ENCODE data around the gene TREML4. TPM values are rescaled to one million over a fixed set of nuclear protein-coding genes. Genes with fewer than 3 reads are reported as not detected.

Gene TREML4
- polyA plus RNA-seq, 1 experiment: not detected

DNA sequence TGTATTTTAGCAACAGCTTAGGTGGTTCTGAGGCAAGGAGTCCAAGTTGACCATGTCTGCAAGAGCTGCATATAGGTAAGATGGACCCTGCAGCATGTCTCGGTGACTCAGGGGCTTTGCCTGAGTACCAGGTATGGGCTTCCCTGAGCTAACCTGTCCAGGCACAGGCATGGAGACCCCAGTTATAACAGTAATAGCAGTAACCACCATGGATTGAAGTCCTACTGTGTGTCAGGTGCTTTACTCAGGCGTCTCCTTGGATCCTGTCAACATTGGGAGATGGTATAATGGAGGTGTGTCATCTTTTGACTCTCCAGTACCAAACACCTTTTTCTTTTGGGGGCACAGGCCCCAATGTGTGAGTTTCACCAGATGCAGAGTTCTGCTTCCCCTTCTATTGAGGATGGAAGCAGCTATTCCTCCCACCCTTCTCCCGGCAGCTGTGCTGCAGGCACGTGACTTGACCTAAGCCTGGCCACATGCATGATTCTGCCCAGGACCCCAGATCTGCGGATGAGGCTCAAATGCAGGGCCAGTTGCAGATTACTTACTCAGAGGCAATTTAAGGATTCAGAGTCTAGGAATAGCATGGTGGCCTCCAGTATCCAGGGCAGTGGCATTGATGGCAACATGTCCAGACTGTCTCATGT, 44.6 kb downstream of the TREML4 start:
- POLR2A ChIA-PET: no interaction called here
- no peak overlapping the region for H3K27ac ChIP-seq (ENCODE audit: low read depth, low read length)
- H3K27me3 ChIP-seq (ENCODE audit: control insufficient read depth, insufficient read depth, low read length): peaks cover 8% of the 10 kb centered on the region
- no peak for DNase-seq (ENCODE audit: low read depth, low spot score)
- H3K4me3 ChIP-seq (ENCODE audit: low read depth, low read length): no peak overlapping the region
- CTCF ChIA-PET: no interaction called here
- TF ChIP-seq, protein P1, sequence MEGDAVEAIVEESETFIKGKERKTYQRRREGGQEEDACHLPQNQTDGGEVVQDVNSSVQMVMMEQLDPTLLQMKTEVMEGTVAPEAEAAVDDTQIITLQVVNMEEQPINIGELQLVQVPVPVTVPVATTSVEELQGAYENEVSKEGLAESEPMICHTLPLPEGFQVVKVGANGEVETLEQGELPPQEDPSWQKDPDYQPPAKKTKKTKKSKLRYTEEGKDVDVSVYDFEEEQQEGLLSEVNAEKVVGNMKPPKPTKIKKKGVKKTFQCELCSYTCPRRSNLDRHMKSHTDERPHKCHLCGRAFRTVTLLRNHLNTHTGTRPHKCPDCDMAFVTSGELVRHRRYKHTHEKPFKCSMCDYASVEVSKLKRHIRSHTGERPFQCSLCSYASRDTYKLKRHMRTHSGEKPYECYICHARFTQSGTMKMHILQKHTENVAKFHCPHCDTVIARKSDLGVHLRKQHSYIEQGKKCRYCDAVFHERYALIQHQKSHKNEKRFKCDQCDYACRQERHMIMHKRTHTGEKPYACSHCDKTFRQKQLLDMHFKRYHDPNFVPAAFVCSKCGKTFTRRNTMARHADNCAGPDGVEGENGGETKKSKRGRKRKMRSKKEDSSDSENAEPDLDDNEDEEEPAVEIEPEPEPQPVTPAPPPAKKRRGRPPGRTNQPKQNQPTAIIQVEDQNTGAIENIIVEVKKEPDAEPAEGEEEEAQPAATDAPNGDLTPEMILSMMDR (IDR thresholded peaks at IDR 0.05; ENCODE audit: low read depth, low read length): no peak
- no peaks in the 10 kb centered on the region for H3K9me3 ChIP-seq (ENCODE audit: control insufficient read depth, insufficient read depth, low read length)

DNA sequence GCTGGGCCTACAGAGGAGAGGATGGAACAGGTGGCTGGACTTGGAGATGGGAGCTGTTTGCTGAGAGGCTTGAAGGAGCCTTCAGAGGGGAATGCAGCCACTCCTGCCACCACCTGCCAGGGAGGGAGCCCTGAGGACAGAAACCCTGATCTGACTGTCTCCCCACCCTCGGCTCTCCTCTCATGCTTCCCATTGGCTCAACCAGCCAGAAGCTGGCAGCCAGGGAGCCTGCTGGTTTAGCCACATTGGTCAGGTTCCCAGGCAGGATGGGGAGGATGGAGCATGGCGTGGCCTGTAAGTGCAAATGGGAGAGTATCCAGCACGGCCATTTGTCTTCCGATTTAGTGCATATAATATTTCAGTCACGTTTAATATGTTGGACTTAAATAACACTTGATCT, 45.6 kb downstream of the TREML4 start:
- POLR2A ChIA-PET: no interaction called here
- Histone ChIP-seq H3K9me3 (ENCODE audit: control insufficient read depth, insufficient read depth, low read length) (no peaks in the 10 kb centered on the region), H3K4me3 (ENCODE audit: low read depth, low read length) (no peak overlapping the region), H3K27ac (ENCODE audit: low read depth, low read length) (no peak overlapping the region), H3K27me3 (ENCODE audit: control insufficient read depth, insufficient read depth, low read length) (peaks cover 8% of the 10 kb centered on the region)
- CTCF ChIA-PET: no interaction called here
- no peak for DNase-seq (ENCODE audit: low read depth, low spot score)
- TF ChIP-seq, protein P1 (IDR thresholded peaks at IDR 0.05; ENCODE audit: low read depth, low read length): no peak

DNA sequence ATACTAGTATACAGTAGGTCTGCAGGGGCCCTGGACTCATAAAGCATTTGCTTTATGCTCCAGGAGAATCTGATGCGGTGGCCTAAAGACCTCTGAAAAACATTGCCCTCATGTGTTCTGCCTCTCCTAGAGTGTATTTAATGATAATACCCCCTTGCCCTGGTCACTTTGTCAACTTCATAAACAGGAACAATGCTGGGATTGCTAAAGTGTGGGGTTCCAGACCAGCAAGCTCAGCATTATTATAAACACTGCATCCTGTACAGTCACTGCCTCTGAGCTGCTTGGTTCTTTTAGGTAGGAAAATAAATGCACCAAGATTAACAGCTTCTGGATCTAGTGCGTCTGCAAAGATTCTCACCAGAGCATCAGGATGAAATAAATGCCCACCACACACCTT, 46.1 kb downstream of the TREML4 start:
- TF ChIP-seq, protein P1 (IDR thresholded peaks at IDR 0.05; ENCODE audit: low read depth, low read length): no peak
- Histone ChIP-seq H3K27me3 (ENCODE audit: control insufficient read depth, insufficient read depth, low read length) (peaks cover 8% of the 10 kb centered on the region), H3K27ac (ENCODE audit: low read depth, low read length) (no peak overlapping the region), H3K4me3 (ENCODE audit: low read depth, low read length) (no peak overlapping the region), H3K9me3 (ENCODE audit: control insufficient read depth, insufficient read depth, low read length) (no peaks in the 10 kb centered on the region)
- no peak for DNase-seq (ENCODE audit: low read depth, low spot score)
- ChIA-PET CTCF (no interaction called here), POLR2A (no interaction called here)

DNA sequence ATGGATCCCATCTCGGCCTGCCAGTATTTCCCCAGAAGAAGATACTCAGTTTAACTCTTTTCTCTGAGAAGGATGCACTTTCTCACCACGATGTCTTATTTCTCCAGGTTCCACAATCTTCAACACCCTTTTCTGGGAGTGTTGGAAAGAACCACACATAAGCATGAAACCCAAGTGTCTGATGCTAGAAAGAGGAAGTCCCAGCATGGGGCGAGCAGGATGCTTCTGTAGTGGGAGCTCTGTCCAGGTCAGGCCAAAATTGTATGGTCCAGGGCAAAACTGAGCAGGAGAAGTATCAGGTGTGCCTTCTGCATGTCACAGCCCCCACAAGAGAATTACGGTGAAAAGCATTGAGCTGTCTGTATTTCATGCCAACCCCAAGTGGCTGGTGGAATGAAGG, 47.3 kb downstream of the TREML4 start:
- ChIA-PET CTCF (no interaction called here), POLR2A (no interaction called here)
- Histone ChIP-seq H3K9me3 (ENCODE audit: control insufficient read depth, insufficient read depth, low read length) (no peaks in the 10 kb centered on the region), H3K4me3 (ENCODE audit: low read depth, low read length) (no peak overlapping the region), H3K27ac (ENCODE audit: low read depth, low read length) (no peak overlapping the region), H3K27me3 (ENCODE audit: control insufficient read depth, insufficient read depth, low read length) (peaks cover 8% of the 10 kb centered on the region)
- DNase-seq (ENCODE audit: low read depth, low spot score): no peak
- TF ChIP-seq, protein P1 (IDR thresholded peaks at IDR 0.05; ENCODE audit: low read depth, low read length): no peak

DNA sequence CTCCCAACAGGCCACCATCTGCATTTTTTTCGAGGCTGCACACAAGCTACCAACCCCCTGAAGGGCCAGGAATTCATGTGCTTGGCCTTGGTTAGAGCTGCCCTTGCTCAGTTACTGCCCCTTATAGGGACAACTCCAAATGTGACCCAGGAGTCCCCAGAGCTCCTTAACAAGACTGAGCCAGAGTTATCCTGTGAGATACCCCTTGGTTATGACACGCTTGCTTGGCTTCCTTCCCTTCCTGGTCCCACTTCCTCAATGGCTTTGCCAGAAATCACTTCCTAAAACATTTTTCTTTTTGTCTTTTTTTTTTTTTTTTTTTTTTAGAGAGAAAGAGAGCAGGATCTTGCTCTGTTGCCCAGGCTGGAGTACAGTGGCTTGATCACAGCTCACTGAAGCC, 49.5 kb downstream of the TREML4 start:
- no peak overlapping the region for H3K4me3 ChIP-seq (ENCODE audit: low read depth, low read length)
- no peak overlapping the region for H3K27ac ChIP-seq (ENCODE audit: low read depth, low read length)
- H3K27me3 ChIP-seq (ENCODE audit: control insufficient read depth, insufficient read depth, low read length): peaks cover 8% of the 10 kb centered on the region
- ChIA-PET CTCF (no interaction called here), POLR2A (interaction anchor here (0.7 kb wide), 1 partner anchor 91 kb away, joined by 6 read pairs; no protein-coding TSS in a partner anchor)
- no peaks in the 10 kb centered on the region for H3K9me3 ChIP-seq (ENCODE audit: control insufficient read depth, insufficient read depth, low read length)
- TF ChIP-seq, protein P1 (IDR thresholded peaks at IDR 0.05; ENCODE audit: low read depth, low read length): no peak
- DNase-seq (ENCODE audit: low read depth, low spot score): no peak
